Fibroblast of skin of abdomen (primary cell): Measurements from ENCODE around the gene RAVER2.
"Not testable (repeated sequence)": the region's sequence is repeated elsewhere in the genome, so short reads cannot be mapped to it uniquely, and the experiment has no call there.

Source experiments
- DNase-seq: peaks from one replicate; pipeline ENCODE4 v3.0.0-alpha.2; 2013

RAVER2 gene

DNA sequence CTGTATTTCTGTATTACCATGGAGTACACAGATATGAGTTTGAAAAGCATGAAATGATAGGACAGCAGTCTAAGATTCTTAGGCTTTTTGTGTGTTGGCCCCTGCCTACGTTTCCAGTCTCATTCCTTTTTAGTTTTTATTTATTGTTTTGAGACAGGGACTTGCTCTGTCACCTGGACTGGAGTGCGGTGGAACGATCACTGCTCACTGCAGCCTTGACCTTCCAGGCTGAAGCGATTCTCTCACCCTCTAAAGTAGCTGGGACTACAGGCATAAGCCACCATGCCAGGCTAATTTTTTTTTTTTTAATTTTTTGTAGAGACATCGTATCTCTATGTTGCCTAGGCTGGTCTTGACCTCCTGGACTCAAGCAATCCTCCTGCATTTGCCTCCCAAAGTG is 3.8 kb downstream of the RAVER2 start:
- no peak for DNase-seq

GRCh38 chr1:64750092-64750491 is 5.2 kb downstream of the RAVER2 start:
- no peak for DNase-seq

GRCh38 chr1:64750875-64751274 is 6.0 kb downstream of the RAVER2 start:
- peak; percentile 26 for DNase-seq

DNA sequence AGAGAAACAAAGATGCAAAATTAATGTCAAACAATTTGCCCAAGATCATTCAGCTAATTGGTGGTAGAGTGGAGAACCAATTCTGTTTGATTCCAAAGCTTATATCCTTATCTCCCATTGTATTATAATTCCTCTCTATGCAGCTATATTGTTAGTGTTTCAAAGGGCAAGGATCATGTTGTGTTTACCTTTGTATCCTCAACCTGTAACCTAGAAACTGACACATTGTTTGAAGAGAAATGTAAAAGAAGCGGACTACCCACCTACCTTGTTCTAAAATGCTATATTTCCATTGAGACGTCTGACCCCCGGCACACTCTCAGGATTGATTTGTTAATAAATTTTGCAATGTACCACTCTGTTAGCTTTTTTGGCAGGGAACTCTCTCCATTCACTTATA is 9.3 kb downstream of the RAVER2 start:
- DNase-seq: no peak

DNA sequence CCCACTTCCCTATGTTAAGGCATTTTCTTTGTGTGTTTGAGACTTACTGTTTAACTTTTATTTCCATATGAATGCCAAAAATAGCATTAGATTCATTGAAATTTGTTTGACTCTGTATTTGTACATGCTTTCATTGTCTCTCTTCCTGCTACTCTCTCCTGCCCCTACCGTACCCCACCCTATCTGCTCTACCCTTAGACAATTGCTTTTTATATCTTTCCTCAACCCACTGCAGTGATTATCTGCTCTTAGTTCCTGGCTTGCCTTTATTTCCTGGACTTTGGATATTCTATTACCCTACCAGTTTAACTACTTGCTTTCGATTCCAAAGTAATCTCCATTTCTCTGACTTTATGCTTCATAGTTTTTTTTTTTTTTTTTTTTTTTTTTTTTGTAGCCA is 10.5 kb downstream of the RAVER2 start:
- DNase-seq: no peak

GRCh38 chr1:64756770-64757169 is 11.9 kb downstream of the RAVER2 start:
- no peak for DNase-seq

DNA sequence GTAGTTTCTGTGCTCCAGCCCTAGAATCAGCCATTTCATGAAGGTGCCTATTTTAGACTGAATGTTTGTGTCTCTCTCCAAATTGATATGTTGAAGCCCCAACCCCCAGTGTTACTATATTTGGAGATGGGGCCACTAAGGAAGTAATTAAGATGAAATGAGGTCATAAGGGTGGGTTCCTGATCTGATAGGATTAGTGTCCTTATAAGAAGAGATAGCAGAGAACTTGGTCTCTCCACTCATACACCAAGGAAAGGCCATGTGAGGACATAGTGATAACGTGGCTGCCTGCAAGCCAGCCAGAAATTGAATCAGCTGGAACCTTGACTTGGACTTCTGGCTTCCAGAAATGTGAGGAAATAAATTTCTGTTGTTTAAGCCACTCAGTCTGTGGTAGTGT is 12.3 kb downstream of the RAVER2 start:
- no peak for DNase-seq

DNA sequence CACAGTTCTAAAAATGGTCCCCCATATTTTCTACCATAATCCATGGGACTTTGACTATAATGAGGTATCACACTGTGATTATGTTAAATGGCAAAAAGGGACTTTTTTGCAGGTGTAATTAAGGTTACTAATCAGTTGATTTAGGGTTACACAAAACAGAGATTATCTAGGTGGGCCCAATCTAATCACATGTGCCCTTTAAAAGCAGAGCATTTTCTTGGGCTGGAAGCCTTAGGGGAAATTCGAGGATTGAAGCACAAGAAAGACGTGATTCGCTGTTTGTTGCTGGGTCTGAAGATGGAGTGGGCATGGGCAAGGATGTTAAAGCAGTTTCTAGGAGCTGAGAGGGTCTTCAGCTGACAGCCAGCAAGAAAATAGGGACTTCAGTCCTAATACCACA is 13.4 kb downstream of the RAVER2 start:
- DNase-seq: no peak

GRCh38 chr1:64759968-64760367 is 15.1 kb downstream of the RAVER2 start:
- no peak for DNase-seq

- no peak for DNase-seq
Observed at GRCh38 chr1:64765012-64765411, 20.1 kb downstream of the RAVER2 start.

- DNase-seq: no peak
Observed at GRCh38 chr1:64765826-64766225, 21.0 kb downstream of the RAVER2 start.

- no peak for DNase-seq
Observed at GRCh38 chr1:64766429-64766828, 21.6 kb downstream of the RAVER2 start.

DNA sequence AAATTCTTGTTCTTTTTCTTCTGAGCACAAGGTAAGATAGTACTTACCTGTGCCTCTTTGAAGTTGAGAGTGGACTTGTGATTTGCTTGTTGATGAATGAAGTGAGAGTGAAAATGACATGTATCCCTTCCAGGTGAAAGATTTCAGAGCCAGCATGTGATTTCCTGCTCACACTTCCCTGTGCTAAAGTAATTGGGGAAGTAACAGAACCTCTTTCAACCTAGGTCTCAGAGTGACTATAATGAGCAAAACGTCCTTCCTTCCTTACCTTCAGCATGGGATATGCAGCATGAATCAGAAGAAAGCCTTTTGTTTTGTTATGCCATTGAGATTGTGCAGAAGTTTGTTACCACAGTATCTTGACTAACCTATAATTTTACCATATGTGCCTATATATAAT is 24.6 kb downstream of the RAVER2 start:
- no peak for DNase-seq

DNA sequence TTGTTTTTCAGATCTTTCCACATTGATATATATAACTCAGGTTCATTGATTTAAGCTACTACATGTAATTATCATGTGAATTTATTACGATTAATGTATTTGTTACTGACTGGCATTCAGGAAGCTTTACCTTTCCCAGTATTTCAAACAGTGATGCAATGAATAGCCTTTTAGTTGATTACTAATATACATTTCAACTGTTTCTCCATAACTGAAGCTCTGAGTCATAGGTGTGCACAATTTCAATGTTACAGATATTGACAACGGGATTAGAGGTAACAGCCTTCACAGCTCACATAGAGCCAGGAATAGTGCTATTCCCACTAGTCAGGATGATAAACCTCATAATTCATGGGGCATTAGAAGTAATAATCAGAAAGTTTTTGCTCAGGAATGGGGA is 25.1 kb downstream of the RAVER2 start:
- DNase-seq: no peak

GRCh38 chr1:64773306-64773705 is 28.4 kb downstream of the RAVER2 start:
- not testable (repeated sequence) for DNase-seq

DNA sequence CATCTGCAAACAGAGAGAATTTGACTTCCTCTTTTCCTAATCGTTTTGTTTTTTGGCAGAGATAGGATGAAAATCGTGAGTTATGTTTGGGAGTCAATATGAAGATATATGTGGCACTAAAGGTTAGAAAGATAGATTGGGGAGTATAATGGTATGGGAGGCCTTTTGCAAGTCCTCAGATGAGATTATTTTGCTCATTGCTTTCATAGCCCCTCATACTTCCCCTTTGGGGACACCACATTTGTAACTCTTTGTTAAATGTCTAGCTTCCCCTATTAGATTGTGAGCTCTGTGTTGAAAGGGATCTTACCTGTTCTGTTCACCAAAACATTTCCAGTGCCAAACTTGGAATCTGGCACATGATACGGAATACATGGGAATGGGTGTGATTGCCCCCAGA is 30.2 kb downstream of the RAVER2 start:
- DNase-seq: no peak

GRCh38 chr1:64782044-64782443 is 37.2 kb downstream of the RAVER2 start:
- not testable (repeated sequence) for DNase-seq

DNA sequence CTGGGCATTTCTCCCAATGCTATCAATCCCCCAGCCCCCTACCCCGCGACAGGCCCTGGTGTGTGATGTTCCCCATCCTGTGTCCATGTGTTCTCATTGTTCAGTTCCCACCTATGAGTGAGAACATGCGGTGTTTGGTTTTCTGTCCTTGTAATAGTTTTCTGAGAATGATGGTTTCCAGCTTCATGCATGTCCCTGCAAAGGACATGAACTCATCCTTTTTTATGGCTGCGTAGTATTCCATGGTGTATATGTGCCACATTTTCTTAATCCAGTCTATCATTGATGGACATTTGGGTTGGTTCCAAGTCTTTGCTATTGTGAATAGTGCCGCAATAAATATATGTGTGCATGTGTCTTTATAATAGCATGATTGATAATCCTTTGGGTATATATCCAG is 38.0 kb downstream of the RAVER2 start:
- not testable (repeated sequence) for DNase-seq

DNA sequence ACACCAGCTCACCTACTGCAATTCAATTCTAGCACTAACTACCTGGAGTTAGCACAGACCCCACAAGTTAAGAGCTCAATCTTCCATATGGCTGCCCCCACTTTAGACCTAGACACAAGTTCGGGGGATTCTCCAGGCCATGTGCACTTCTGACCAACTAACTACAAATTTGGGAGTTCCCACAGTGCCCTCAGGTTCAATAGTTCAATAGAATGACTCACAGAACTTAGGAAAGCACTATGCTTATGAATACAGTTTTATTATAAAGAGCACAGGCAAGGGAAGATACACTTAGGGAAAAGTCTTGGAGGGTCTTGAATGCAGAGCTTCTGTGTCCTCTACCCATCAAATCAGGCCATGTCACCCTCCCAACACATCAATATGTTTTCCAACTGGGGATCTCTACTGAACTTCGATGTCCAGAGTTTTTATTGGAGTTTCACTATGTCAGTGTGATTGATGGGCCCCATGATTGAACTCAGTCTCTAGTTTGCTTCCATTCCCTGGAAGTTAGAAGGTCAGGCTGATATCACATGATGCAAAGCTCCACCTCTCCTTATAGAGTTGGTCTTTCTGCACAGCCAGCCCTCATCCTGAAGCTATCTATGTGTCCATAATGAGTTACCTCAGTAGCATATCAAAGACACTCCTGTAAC is 46.1 kb downstream of the RAVER2 start:
- no peak for DNase-seq

DNA sequence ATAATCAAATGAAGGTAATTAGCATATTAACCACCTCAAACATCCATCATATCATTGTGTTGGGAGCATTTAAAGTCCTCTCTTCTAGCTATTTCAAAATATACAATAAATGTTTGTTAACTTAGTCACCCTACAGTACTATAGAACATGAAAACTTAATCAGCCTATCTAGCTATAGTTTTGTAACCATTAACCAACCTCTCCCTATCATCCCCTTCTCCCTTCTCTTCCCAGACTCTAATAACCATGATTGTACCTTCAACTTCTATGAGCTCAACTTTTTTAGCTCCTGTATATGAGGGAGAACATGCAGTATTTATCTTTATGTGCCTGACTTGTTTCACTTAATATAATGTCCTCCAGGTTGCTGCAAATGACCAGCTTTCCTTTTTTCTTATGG is 54.0 kb downstream of the RAVER2 start:
- DNase-seq: no peak

- no peak for DNase-seq
Observed at GRCh38 chr1:64801851-64802523, 57.1 kb downstream of the RAVER2 start.

- no peak for DNase-seq
Observed at GRCh38 chr1:64809309-64809708, 64.4 kb downstream of the RAVER2 start.

- DNase-seq: no peak
Observed at GRCh38 chr1:64810001-64810400, 65.1 kb downstream of the RAVER2 start.

- peak; percentile 26 for DNase-seq
Observed at GRCh38 chr1:64811131-64811530, 66.3 kb downstream of the RAVER2 start.

DNA sequence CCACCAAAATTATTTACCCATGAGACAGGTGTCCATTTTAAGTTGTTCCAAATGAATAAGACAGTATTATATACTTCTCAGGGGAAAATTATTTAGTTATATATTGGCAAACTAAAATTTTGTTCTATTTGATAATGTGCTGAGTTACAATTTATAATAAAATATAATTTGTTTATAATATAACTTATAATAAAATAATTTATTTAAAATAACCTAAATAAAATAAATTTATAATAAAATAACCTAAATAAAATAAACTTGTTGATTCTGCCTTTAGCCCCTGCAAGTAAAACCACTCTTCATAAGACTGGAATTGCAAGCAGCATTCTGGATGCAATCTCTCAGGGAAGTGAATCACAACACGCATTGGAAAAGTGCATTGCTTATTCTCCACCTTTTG is 69.6 kb downstream of the RAVER2 start:
- DNase-seq: no peak
